Vagina (tissue), 2 donors: ENCODE data around the gene ATP7A.

Experiments
- CTCF ChIP-seq, 3 experiments: fragments of 450-650 bp in 2 of 3; fragments of 200-600 bp in 1 of 3; sonication (generic) in 1 of 3; IDR thresholded peaks; one replicate each; pipeline ENCODE4 v1.5.1; 2017 to 2019; ENCODE audit warnings: antibody characterized with exemption in 3 of 3, mild to moderate bottlenecking in 2 of 3, moderate library complexity in 2 of 3
- POLR2A ChIP-seq, 2 donors: fragments of 450-650 bp; IDR thresholded peaks; one replicate each; pipeline ENCODE4 v1.6.1; 2017; ENCODE audit warnings: antibody characterized with exemption in 2 of 2, mild to moderate bottlenecking in 2 of 2, moderate library complexity in 2 of 2
- POLR2AphosphoS5 ChIP-seq, 2 donors: sonication (generic); formaldehyde crosslinking; IDR thresholded peaks; one replicate each; pipeline ENCODE4 v1.9.0; 2017; ENCODE audit warnings: antibody characterized with exemption in 2 of 2, mild to moderate bottlenecking in 2 of 2, low read depth in 1 of 2; ENCODE audit not compliant: insufficient read depth in 1 of 2

- TF ChIP-seq POLR2A (IDR thresholded peaks at IDR 0.05) (no peak), CTCF (IDR thresholded peaks at IDR 0.05) (no peak), POLR2AphosphoS5 (IDR thresholded peaks at IDR 0.05; ENCODE audit: insufficient read depth in 1 of 2, low read depth in 1 of 2) (no peak)
Measured at GRCh38 chrX:77892887-77893286, 17.6 kb upstream of the ATP7A start.
